H1 (cell line): Measurements from ENCODE around the gene KCP.

Experiments
- EZH2 ChIP-seq: fragments of 200-600 bp; sonication (generic); IDR thresholded peaks from 2 replicates; pipeline ENCODE4 v1.7.1; 2012; ENCODE audit warnings: low read depth, mild to moderate bottlenecking, moderate library complexity, low read length, inconsistent platforms; ENCODE audit not compliant: severe bottlenecking
- GABPA ChIP-seq: IDR thresholded peaks from 2 replicates; pipeline ENCODE4 v1.6.1; 2011; ENCODE audit warnings: mild to moderate bottlenecking, low read length, moderate library complexity, borderline replicate concordance; ENCODE audit not compliant: insufficient read depth
- KDM5A ChIP-seq: fragments of 200-600 bp; IDR thresholded peaks from 2 replicates; pipeline ENCODE4 v1.7.1; 2012; ENCODE audit warnings: mild to moderate bottlenecking, low read length, inconsistent platforms, mixed read lengths
- NRF1 ChIP-seq: IDR thresholded peaks from 2 replicates; pipeline ENCODE4 v1.6.1; 2011; ENCODE audit warnings: mild to moderate bottlenecking, low read depth, low read length, improper control_type of control experiment
- POLR2A ChIP-seq, 2 experiments: IDR thresholded peaks; 1 replicate in 1 of 2; 2 replicates in 1 of 2; pipeline ENCODE4 v1.6.1; 2011; ENCODE audit warnings: low read depth in 2 of 2, low read length in 2 of 2, mild to moderate bottlenecking in 2 of 2; ENCODE audit errors: control extremely low read depth in 1 of 2
- POLR2AphosphoS5 ChIP-seq: IDR thresholded peaks from 2 replicates; pipeline ENCODE4 v1.6.1; 2011; ENCODE audit warnings: low read depth, low read length
- SRF ChIP-seq: IDR thresholded peaks from 2 replicates; pipeline ENCODE4 v1.6.1; 2011; ENCODE audit warnings: mild to moderate bottlenecking, low read depth, low read length, moderate library complexity
- TAF1 ChIP-seq: IDR thresholded peaks from 2 replicates; pipeline ENCODE4 v1.6.1; 2011; ENCODE audit warnings: mild to moderate bottlenecking, low read depth, low read length
- TBP ChIP-seq: IDR thresholded peaks from 2 replicates; pipeline ENCODE4 v1.6.1; 2011; ENCODE audit warnings: low read depth, low read length, improper control_type of control experiment
- TF ChIP-seq, protein P1 (sequence below), 3 experiments: IDR thresholded peaks; 1 replicate in 2 of 3; 2 replicates in 1 of 3; pipeline versions ENCODE4 v1.5.1 to v1.6.1; 2011; ENCODE audit warnings: low read length in 3 of 3, mild to moderate bottlenecking in 3 of 3, inconsistent platforms in 2 of 3, low read depth in 1 of 3, moderate library complexity in 1 of 3; ENCODE audit not compliant: insufficient read depth in 1 of 3; ENCODE audit errors: control extremely low read depth in 1 of 3
- TF ChIP-seq, protein P2 (sequence below): IDR thresholded peaks from 2 replicates; pipeline ENCODE4 v1.6.1; 2011; ENCODE audit warnings: low read depth, mild to moderate bottlenecking, low read length; ENCODE audit not compliant: insufficient read depth

DNA sequence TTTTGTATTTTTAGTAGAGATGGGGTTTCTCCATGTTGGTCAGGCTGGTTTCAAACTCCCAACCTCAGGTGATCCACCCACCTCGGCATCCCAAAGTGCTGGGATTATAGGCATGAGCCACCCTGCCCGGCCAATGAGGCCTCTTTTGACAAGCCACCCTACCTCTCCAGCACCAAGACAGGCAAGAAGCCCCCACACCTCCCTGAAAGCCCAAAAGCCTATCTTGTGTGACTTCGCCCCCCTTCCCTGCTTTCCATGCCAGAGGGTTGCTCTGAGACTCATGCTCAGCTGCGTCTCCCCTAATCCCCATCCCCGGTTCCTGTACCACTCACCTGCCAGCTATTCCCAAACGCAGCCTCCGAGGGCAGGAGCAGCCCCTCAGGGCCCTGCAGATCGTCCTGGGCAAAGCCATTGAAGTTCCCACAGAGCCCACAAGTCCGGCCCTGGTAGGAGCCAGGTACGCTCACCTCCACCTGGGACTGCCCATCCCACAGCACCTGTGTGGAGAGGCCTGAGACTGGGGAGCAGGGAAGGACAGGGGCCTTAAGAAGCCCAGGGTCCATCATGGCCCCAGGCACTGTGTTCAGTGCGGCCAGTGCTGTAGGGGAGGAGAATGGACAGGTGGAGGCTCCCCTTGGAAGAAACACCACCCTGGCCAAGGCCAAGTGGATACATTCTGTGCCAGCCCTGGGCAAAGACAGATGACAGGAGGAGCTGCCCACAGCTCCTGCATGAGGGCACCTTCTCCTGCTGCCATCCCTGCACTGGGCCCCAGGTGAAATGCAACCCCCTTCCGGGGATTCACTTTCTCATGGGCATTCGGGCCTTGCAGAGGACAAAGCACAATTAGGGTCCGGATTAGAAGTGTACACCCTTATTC, 32.0 kb downstream of the KCP start:
- TF ChIP-seq GABPA (no peak), EZH2 (no peak), TAF1 (no peak), NRF1 (no peak), POLR2AphosphoS5 (no peak), KDM5A (no peak), POLR2A (IDR thresholded peaks at IDR 0.05; ENCODE audit: control extremely low read depth in 1 of 2, low read depth in 2 of 2, low read length in 2 of 2) (no peak), TBP (no peak), SRF (no peak)
- TF ChIP-seq, protein P1, sequence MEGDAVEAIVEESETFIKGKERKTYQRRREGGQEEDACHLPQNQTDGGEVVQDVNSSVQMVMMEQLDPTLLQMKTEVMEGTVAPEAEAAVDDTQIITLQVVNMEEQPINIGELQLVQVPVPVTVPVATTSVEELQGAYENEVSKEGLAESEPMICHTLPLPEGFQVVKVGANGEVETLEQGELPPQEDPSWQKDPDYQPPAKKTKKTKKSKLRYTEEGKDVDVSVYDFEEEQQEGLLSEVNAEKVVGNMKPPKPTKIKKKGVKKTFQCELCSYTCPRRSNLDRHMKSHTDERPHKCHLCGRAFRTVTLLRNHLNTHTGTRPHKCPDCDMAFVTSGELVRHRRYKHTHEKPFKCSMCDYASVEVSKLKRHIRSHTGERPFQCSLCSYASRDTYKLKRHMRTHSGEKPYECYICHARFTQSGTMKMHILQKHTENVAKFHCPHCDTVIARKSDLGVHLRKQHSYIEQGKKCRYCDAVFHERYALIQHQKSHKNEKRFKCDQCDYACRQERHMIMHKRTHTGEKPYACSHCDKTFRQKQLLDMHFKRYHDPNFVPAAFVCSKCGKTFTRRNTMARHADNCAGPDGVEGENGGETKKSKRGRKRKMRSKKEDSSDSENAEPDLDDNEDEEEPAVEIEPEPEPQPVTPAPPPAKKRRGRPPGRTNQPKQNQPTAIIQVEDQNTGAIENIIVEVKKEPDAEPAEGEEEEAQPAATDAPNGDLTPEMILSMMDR (IDR thresholded peaks at IDR 0.05; ENCODE audit: control extremely low read depth in 1 of 3, insufficient read depth in 1 of 3, low read depth in 1 of 3, low read length in 3 of 3): no peak
- TF ChIP-seq, protein P2, sequence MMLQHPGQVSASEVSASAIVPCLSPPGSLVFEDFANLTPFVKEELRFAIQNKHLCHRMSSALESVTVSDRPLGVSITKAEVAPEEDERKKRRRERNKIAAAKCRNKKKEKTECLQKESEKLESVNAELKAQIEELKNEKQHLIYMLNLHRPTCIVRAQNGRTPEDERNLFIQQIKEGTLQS: no peak
